HEK293 (cell line): ENCODE data around the gene MRPL4.

Experiments used
- CTCF ChIA-PET: fragments of 350-600 bp; formaldehyde crosslinking; extraction: SDS; loops from one replicate; lab custom pipeline; 2021; ENCODE audit warnings: antibody characterized with exemption; lab: Yijun Ruan, JAX
- POLR2A ChIA-PET: fragments of 300-600 bp; formaldehyde crosslinking; extraction: SDS; loops from one replicate; lab custom pipeline; 2020; ENCODE audit warnings: antibody characterized with exemption, inconsistent platforms; lab: Yijun Ruan, JAX
- H3K27ac ChIP-seq: fragments of 200-500 bp; sonication (Bioruptor generic); 2 replicates; pipeline ENCODE4 v1.5.1; 2014; ENCODE audit warnings: low read depth, low read length, control low read depth, inconsistent platforms; ENCODE audit errors: extremely low read depth
- H3K36me3 ChIP-seq, 2 experiments: fragments of 200-500 bp in 1 of 2; sonication (Bioruptor generic) in 1 of 2; 1 replicate in 1 of 2; 2 replicates in 1 of 2; pipeline ENCODE4 v1.5.1; 2014 to 2017; ENCODE audit warnings: inconsistent platforms in 2 of 2, low read length in 2 of 2; ENCODE audit not compliant: control insufficient read depth in 2 of 2, insufficient read depth in 1 of 2
- H3K4me1 ChIP-seq: fragments of 200-500 bp; sonication (Bioruptor generic); 2 replicates; pipeline ENCODE4 v1.5.1; 2014; ENCODE audit warnings: mild to moderate bottlenecking, low read length, inconsistent platforms; ENCODE audit not compliant: control insufficient read depth, insufficient read depth
- H3K4me3 ChIP-seq: 2 replicates; pipeline ENCODE4 v1.5.1; 2011; ENCODE audit warnings: low read depth, mild to moderate bottlenecking, control low read depth, low read length, moderate library complexity
- H3K9me3 ChIP-seq: fragments of 200-500 bp; sonication (Bioruptor generic); 2 replicates; pipeline ENCODE4 v1.5.1; 2014; ENCODE audit warnings: low read depth, low read length, inconsistent platforms; ENCODE audit not compliant: control insufficient read depth, insufficient read depth
- CTCF ChIP-seq: fragments of 450-650 bp; formaldehyde crosslinking; IDR thresholded peaks from 2 replicates; pipeline ENCODE4 v1.5.1; 2016; ENCODE audit warnings: missing biosample characterization, missing genetic modification characterization
- GLI4 ChIP-seq: fragments of 450-650 bp; formaldehyde crosslinking; IDR thresholded peaks from 2 replicates; pipeline ENCODE4 v1.5.1; 2016; ENCODE audit warnings: missing biosample characterization, missing genetic modification characterization
- KLF8 ChIP-seq: fragments of 450-650 bp; formaldehyde crosslinking; IDR thresholded peaks from 2 replicates; pipeline ENCODE4 v1.5.1; 2016; ENCODE audit warnings: missing biosample characterization, missing genetic modification characterization
- KLF9 ChIP-seq: fragments of 450-650 bp; formaldehyde crosslinking; IDR thresholded peaks from 2 replicates; pipeline ENCODE4 v1.5.1; 2016; ENCODE audit warnings: missing biosample characterization, missing genetic modification characterization, low read depth
- SCRT2 ChIP-seq: fragments of 450-650 bp; formaldehyde crosslinking; IDR thresholded peaks from 2 replicates; pipeline ENCODE4 v1.5.1; 2016; ENCODE audit warnings: missing biosample characterization, missing genetic modification characterization
- SP7 ChIP-seq: fragments of 450-650 bp; formaldehyde crosslinking; IDR thresholded peaks from 2 replicates; pipeline ENCODE4 v1.5.1; 2016; ENCODE audit warnings: missing biosample characterization, missing genetic modification characterization
- YY1 ChIP-seq: fragments of 450-650 bp; formaldehyde crosslinking; IDR thresholded peaks from 2 replicates; pipeline ENCODE4 v1.5.1; 2018; ENCODE audit warnings: missing biosample characterization, missing genetic modification characterization
- ZEB2 ChIP-seq: fragments of 450-650 bp; formaldehyde crosslinking; IDR thresholded peaks from 2 replicates; pipeline ENCODE4 v1.5.1; 2016; ENCODE audit warnings: missing biosample characterization, missing genetic modification characterization
- ZFHX2 ChIP-seq: fragments of 450-650 bp; formaldehyde crosslinking; conservative IDR thresholded peaks from 2 replicates; pipeline ENCODE4 v1.5.1; 2016; ENCODE audit warnings: missing biosample characterization, missing genetic modification characterization
- ZNF174 ChIP-seq: fragments of 450-650 bp; formaldehyde crosslinking; IDR thresholded peaks from 2 replicates; pipeline ENCODE4 v1.5.0; 2017; ENCODE audit warnings: missing biosample characterization, mild to moderate bottlenecking, missing genetic modification characterization
- ZNF18 ChIP-seq: fragments of 450-650 bp; formaldehyde crosslinking; IDR thresholded peaks from 2 replicates; pipeline ENCODE4 v1.5.1; 2016; ENCODE audit warnings: missing biosample characterization, missing genetic modification characterization
- ZNF202 ChIP-seq: fragments of 450-650 bp; formaldehyde crosslinking; IDR thresholded peaks from 2 replicates; pipeline ENCODE4 v1.5.1; 2016; ENCODE audit warnings: missing biosample characterization, missing genetic modification characterization, borderline replicate concordance
- ZNF311 ChIP-seq: fragments of 450-650 bp; formaldehyde crosslinking; IDR thresholded peaks from 2 replicates; pipeline ENCODE4 v1.5.1; 2017; ENCODE audit warnings: missing biosample characterization, missing genetic modification characterization, borderline replicate concordance
- ZNF362 ChIP-seq: fragments of 450-650 bp; formaldehyde crosslinking; IDR thresholded peaks from 2 replicates; pipeline ENCODE4 v1.5.1; 2016; ENCODE audit warnings: missing biosample characterization, missing genetic modification characterization
- ZNF610 ChIP-seq: fragments of 450-650 bp; formaldehyde crosslinking; IDR thresholded peaks from 2 replicates; pipeline ENCODE4 v1.5.1; 2016; ENCODE audit warnings: missing biosample characterization, missing genetic modification characterization, borderline replicate concordance
- ZNF639 ChIP-seq: fragments of 450-650 bp; formaldehyde crosslinking; IDR thresholded peaks from 2 replicates; pipeline ENCODE4 v1.5.1; 2016; ENCODE audit warnings: missing biosample characterization, missing genetic modification characterization
- ZNF654 ChIP-seq: fragments of 450-650 bp; formaldehyde crosslinking; IDR thresholded peaks from 2 replicates; pipeline ENCODE4 v1.5.1; 2016; ENCODE audit warnings: low read depth, missing biosample characterization, missing genetic modification characterization

MRPL4 gene

GRCh38 chr19:10259162-10259905, 7.3 kb downstream of the MRPL4 start:
- H3K9me3 ChIP-seq: no peaks in the 10 kb centered on the region
- ChIA-PET CTCF (interaction anchor here (0.6 to 7.9 kb wide), 39 partner anchors 9 to 328 kb away, joined by 3 to 141 read pairs (median 4); partner anchors contain the start of genes FDX2, ICAM1, MRPL4 and PPAN), POLR2A (interaction anchor here (0.8 to 2.7 kb wide), 12 partner anchors 9 to 163 kb away, joined by 3 to 24 read pairs (median 4); partner anchors contain the start of genes CDC37, DNMT1, ICAM5 and TYK2)
- TF ChIP-seq YY1 (tag by site-specific recombination) (no peak), ZNF202 (tag by site-specific recombination) (no peak), CTCF (tag by site-specific recombination) (peak; percentile 85), ZEB2 (tag by site-specific recombination) (peak; percentile 55; the same call in 1 of the 2 replicates), ZNF18 (tag by site-specific recombination) (no peak), ZNF654 (tag by site-specific recombination) (peak; percentile 80), ZNF639 (tag by site-specific recombination) (0 out of 2 replicates have a peak, but pooled peaks have one; percentile 65), SP7 (tag by site-specific recombination) (peak; percentile 42; the same call in 1 of the 2 replicates), ZNF174 (tag by site-specific recombination) (no peak), ZNF362 (tag by site-specific recombination) (0 out of 2 replicates have a peak, but pooled peaks have one; percentile 13), KLF9 (tag by site-specific recombination) (0 out of 2 replicates have a peak, but pooled peaks have one; percentile 32), GLI4 (tag by site-specific recombination) (no peak), KLF8 (tag by site-specific recombination) (0 out of 2 replicates have a peak, but pooled peaks have one; percentile 2), ZNF311 (tag by site-specific recombination) (no peak), ZFHX2 (tag by site-specific recombination) (peak; percentile 67)
- H3K36me3 ChIP-seq: peaks cover 18 to 54% of the 10 kb centered on the region in 2 experiments; a peak in 2 of 3 replicates
- H3K4me3 ChIP-seq: no peak overlapping the region
- H3K27ac ChIP-seq: no peak overlapping the region
- H3K4me1 ChIP-seq: no peaks in the 10 kb centered on the region

- peak; percentile 71 for TF ChIP-seq SCRT2 (tag by site-specific recombination)
- 0 out of 2 replicates have a peak, but pooled peaks have one; percentile 20 for TF ChIP-seq ZFHX2 (tag by site-specific recombination)
- TF ChIP-seq ZNF610: no peak
- Histone ChIP-seq H3K4me1 (no peaks in the 10 kb centered on the region), H3K36me3 (peaks cover 10 to 45% of the 10 kb centered on the region in 2 experiments; a peak in 2 of 3 replicates), H3K4me3 (no peak overlapping the region), H3K9me3 (no peaks in the 10 kb centered on the region), H3K27ac (no peak overlapping the region)
- ChIA-PET POLR2A (interaction anchor here (0.6 to 2.7 kb wide), 7 partner anchors 10 to 129 kb away, joined by 3 to 24 read pairs (median 4); partner anchors contain the start of genes ICAM5 and TYK2), CTCF (interaction anchor here (0.6 to 7.9 kb wide), 18 partner anchors 9 to 329 kb away, joined by 3 to 141 read pairs (median 6); partner anchors contain the start of genes ICAM1, MRPL4, PPAN and RAVER1)
Measured at GRCh38 chr19:10260141-10260584, 8.1 kb downstream of the MRPL4 start.
